ENCODE data around the gene GABPB2. TPM values are rescaled to one million over a fixed set of nuclear protein-coding genes. Genes with fewer than 3 reads are reported as not detected.

Gene GABPB2
- total RNA-seq, 1 donor from 2014 or later: 19.4 TPM

DNA sequence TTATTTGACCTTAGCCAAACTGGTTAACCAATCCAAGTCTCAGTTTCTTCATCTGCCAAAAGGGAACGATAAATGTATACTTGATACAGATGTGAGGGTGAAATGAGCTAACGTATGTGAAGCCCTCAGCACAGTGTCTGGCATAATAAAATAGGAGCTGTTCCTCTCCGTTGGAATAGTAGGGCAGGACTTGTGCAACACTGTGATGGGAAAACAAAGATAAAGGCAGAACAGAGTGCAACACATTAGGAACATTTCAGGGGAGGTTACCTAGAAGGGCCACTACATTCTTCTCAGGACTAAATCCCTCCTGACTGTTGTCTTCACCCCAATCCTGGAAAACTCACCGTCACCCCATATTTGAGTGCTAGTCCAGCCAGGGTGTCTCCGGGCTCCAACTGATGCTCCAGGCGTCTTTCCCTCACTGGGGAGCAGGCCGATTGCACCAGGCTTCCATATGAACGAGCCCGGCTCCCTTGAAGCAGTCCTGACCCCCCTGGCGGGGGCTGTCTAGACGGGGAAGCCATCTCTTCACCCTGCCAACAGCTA, 94.2 kb downstream of the GABPB2 start:
- intact Hi-C loops (cut with micrococcal nuclease): loop anchor here (1.0 to 5.0 kb wide), 6 partner anchors 8 to 447 kb away; partner anchors contain the start of genes GABPB2, PRUNE1, PSMD4 and SNX27
- Mint-ChIP-seq H3K9me3 (no peaks in the 10 kb centered on the region), H3K4me3 (peak overlapping the region; percentile 95), H3K27ac (peak overlapping the region; percentile 97), H3K36me3 (ENCODE audit: low read depth) (peaks cover 48% of the 10 kb centered on the region), H3K27me3 (ENCODE audit: insufficient read depth) (peaks cover 2% of the 10 kb centered on the region), H3K4me1 (ENCODE audit: low read depth) (peaks cover 55% of the 10 kb centered on the region)
- no peak for DNase-seq (ENCODE audit: low spot score)

DNA sequence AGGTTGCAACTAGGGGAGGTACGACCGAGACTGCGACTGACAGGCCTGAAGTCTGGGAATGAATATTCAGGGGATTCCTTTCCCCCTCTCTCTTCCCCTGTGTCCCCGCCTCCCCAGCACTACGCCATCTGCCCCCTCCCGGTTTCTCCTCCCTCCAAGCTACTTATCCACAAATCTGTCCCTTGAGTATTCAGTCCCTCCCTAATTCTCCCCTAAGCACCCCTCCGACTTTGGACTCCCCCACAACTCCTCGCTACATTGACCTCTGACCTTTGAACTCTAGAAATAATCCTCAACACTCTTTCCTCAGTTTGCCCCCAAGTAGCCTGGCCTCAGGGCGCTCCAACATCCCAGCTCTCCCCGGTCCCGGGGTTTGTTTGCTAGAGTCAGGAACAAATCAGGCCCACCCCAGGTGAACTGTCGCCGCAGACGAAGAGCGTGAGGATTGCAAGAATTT, 94.7 kb downstream of the GABPB2 start:
- Mint-ChIP-seq H3K27ac (peak overlapping the region; percentile 97), H3K9me3 (no peaks in the 10 kb centered on the region), H3K27me3 (ENCODE audit: insufficient read depth) (peaks cover 2% of the 10 kb centered on the region), H3K36me3 (ENCODE audit: low read depth) (peaks cover 45% of the 10 kb centered on the region), H3K4me1 (ENCODE audit: low read depth) (peaks cover 53% of the 10 kb centered on the region), H3K4me3 (peak overlapping the region; percentile 95)
- intact Hi-C loops (cut with micrococcal nuclease): loop anchor here (1.0 to 5.0 kb wide), 6 partner anchors 8 to 447 kb away; partner anchors contain the start of genes GABPB2, PRUNE1, PSMD4 and SNX27
- no peak for DNase-seq (ENCODE audit: low spot score)

DNA sequence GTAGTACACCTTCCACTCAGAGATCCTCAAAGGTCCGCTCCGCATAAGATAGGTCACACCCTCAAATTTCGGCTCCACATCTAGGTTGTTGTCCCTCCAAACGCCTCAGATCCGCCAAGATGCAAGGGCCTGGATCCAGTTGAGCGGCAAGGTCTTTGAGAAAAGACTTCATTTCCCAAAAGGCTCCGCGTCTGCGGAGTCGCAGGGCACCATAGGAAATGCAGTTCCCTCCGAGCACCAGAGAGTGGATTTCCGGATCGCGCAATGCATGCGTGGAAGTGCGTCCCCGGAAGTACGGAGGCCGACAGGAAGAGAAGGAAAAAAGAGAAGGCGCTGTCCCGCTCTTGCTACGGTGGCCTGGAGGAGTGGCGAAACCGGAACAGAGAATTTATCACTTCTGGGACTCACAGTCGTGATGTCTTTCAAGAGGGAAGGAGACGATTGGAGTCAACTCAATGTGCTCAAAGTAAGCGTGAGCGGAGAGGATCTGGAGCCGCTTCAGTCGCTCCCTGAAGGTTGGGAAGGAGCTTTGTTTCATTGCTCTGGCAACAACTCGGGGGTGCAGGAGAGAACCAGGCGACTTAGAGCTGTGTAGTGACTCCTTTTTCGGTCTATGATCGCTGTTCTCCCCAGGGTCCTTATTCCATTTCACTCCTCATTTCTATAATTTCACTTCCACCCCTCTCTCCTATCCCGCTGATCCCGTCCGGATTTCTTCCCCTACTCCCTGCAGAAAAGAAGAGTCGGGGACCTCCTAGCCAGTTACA, 95.4 kb downstream of the GABPB2 start, which contains the start of the genes LYSMD1 and SCNM1:
Gene LYSMD1 (minus strand): TSS at position 165 of the 767 bp plus-strand sequence. CDS start 644 bp downstream, outside the sequence.
Gene SCNM1 (plus strand): TSS at position 407 of the 767 bp plus-strand sequence. CDS start 9 bp downstream, at position 416.
- Mint-ChIP-seq H3K9me3 (no peaks in the 10 kb centered on the region), H3K27me3 (ENCODE audit: insufficient read depth) (peaks cover 2% of the 10 kb centered on the region), H3K4me3 (peak within 1 kb of the TSS; percentile 95), H3K27ac (peak within 1 kb of the TSS; percentile 97), H3K4me1 (ENCODE audit: low read depth) (peaks cover 53% of the 10 kb centered on the region), H3K36me3 (ENCODE audit: low read depth) (peaks cover 43% of the 10 kb centered on the region)
- DNase-seq (ENCODE audit: low spot score): peak; percentile 96
- intact Hi-C loops (cut with micrococcal nuclease): loop anchor here (1.0 to 5.0 kb wide), 8 partner anchors 9 to 446 kb away; partner anchors contain the start of genes GABPB2, PIP5K1A, PRUNE1 and PSMD4

DNA sequence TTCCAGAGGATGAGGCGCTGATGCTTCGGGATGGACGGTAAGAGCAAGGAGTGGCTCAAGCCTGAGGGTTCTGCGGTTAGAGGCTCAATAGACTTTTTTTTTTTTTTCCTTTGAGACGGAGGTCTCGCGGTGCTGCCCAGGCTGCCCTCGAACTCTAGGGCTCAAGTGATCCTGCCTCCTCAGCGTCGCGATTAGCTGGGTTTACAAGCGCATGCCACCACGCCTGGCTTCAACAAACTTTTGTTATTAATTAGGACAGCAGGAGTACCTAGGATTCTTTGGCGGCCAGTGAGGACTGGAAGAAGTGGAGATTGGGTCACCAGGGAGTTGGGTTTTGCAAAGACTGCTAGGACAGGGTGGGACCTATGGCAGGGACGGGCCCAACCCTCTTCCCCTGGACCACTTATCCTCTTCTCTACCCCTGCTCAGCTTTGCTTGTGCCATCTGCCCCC, 96.0 kb downstream of the GABPB2 start:
- Mint-ChIP-seq H3K4me1 (ENCODE audit: low read depth) (peaks cover 51% of the 10 kb centered on the region), H3K36me3 (ENCODE audit: low read depth) (peaks cover 42% of the 10 kb centered on the region), H3K27me3 (ENCODE audit: insufficient read depth) (peaks cover 2% of the 10 kb centered on the region), H3K4me3 (peak overlapping the region; percentile 95), H3K27ac (peak overlapping the region; percentile 97), H3K9me3 (no peaks in the 10 kb centered on the region)
- DNase-seq (ENCODE audit: low spot score): no peak
- intact Hi-C loops (cut with micrococcal nuclease): loop anchor here (1.0 to 5.0 kb wide), 3 partner anchors 23 to 446 kb away; partner anchors contain the start of genes PIP5K1A and SNX27

DNA sequence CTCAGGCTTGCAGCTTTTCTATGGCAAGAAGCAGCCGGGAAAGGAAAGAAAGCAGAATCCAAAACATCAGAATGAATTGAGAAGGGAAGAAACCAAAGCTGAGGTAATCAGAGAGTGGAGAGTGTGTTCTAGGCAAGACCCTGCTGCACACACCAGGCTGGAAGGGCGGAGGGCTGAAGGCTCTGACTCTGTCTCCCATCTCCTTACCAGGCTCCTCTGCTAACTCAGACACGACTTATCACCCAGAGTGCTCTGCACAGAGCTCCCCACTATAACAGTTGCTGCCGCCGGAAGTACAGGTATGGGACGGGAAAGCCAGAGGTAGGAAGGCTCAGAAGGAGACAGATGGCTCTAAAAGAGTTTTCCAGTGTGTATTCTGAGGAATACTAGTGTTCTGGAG, 96.6 kb downstream of the GABPB2 start:
- peaks cover 39% of the 10 kb centered on the region for H3K36me3 Mint-ChIP-seq (ENCODE audit: low read depth)
- DNase-seq (ENCODE audit: low spot score): no peak
- intact Hi-C loops (cut with micrococcal nuclease): loop anchor here (5.0 kb wide), 1 partner anchor 445 kb away; the partner anchor contains the start of gene SNX27
- peak overlapping the region; percentile 97 for H3K27ac Mint-ChIP-seq
- H3K4me3 Mint-ChIP-seq: peak overlapping the region; percentile 95
- peaks cover 45% of the 10 kb centered on the region for H3K4me1 Mint-ChIP-seq (ENCODE audit: low read depth)
- peaks cover 2% of the 10 kb centered on the region for H3K27me3 Mint-ChIP-seq (ENCODE audit: insufficient read depth)
- no peaks in the 10 kb centered on the region for H3K9me3 Mint-ChIP-seq

DNA sequence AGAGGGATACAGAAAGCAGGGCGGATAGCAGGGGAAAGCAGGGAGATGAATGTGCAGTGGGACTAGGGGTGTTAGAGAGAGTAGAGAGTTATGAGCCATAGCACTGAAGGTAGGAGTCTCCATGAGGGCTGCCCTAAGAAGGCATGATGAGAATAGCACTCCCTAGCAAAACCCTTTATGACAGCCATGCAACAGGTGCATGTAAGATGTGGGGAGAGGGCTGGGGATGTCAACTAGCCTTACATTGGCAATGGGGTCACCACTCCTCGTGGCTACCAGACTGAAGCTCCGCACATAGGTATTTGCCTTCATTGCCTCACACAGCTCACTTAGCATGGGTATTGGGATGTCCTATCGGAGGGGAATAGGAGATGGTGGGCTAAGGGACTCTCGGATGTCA, 100.6 kb downstream of the GABPB2 start:
- peak overlapping the region; percentile 41 for H3K27ac Mint-ChIP-seq
- H3K36me3 Mint-ChIP-seq (ENCODE audit: low read depth): peaks cover 35% of the 10 kb centered on the region
- no peaks in the 10 kb centered on the region for H3K9me3 Mint-ChIP-seq
- H3K4me1 Mint-ChIP-seq (ENCODE audit: low read depth): peaks cover 16% of the 10 kb centered on the region
- intact Hi-C loops (cut with micrococcal nuclease): no loop called here
- H3K27me3 Mint-ChIP-seq (ENCODE audit: insufficient read depth): no peaks in the 10 kb centered on the region
- DNase-seq (ENCODE audit: low spot score): no peak
- no peak overlapping the region for H3K4me3 Mint-ChIP-seq

Other genes starting within 250 kb of the GABPB2 start
- gene ARNT, start 194.2 kb upstream of the GABPB2 start, total RNA-seq: 32.4 and 32.5 TPM in 2 replicates
- gene CTXND2, start 183.6 kb upstream of the GABPB2 start, total RNA-seq: not detected in 2 replicates
- 60.6 and 63.7 TPM in 2 replicates for gene SETDB1, start 144.4 kb upstream of the GABPB2 start, total RNA-seq
- gene CERS2, start 95.9 kb upstream of the GABPB2 start, total RNA-seq: 188 and 191 TPM in 2 replicates
- not detected in 2 replicates for gene ANXA9, start 88.5 kb upstream of the GABPB2 start, total RNA-seq
- gene MINDY1, start 63.9 kb upstream of the GABPB2 start, total RNA-seq: 12.0 and 13.4 TPM in 2 replicates
- gene PRUNE1, start 62.3 kb upstream of the GABPB2 start, total RNA-seq: 15.0 and 15.4 TPM in 2 replicates
- 0.70 and 0.73 TPM in 2 replicates for gene BNIPL, start 34.2 kb upstream of the GABPB2 start, total RNA-seq
- 1.6 and 1.7 TPM in 2 replicates for gene C1orf56, start 23.0 kb upstream of the GABPB2 start, total RNA-seq
- gene CDC42SE1, start 11.1 kb upstream of the GABPB2 start, total RNA-seq: 216 and 219 TPM in 2 replicates
- 3.5 and 3.7 TPM in 2 replicates for gene MLLT11, start 10.4 kb upstream of the GABPB2 start, total RNA-seq
- gene SEMA6C, start 75.9 kb downstream of the GABPB2 start, total RNA-seq: 3.6 and 4.3 TPM in 2 replicates
- 38.0 and 38.5 TPM in 2 replicates for gene TNFAIP8L2, start 85.9 kb downstream of the GABPB2 start, total RNA-seq
- gene LYSMD1, start 95.1 kb downstream of the GABPB2 start, total RNA-seq: 4.0 and 5.0 TPM in 2 replicates
- 111 and 117 TPM in 2 replicates for gene SCNM1, start 95.4 kb downstream of the GABPB2 start, total RNA-seq
- 2.6 and 2.9 TPM in 2 replicates for gene TMOD4, start 105.2 kb downstream of the GABPB2 start, total RNA-seq
- gene VPS72, start 119.4 kb downstream of the GABPB2 start, total RNA-seq: 90.0 and 96.4 TPM in 2 replicates
- 98.9 and 101 TPM in 2 replicates for gene PIP5K1A, start 127.8 kb downstream of the GABPB2 start, total RNA-seq
- gene PSMD4, start 184.0 kb downstream of the GABPB2 start, total RNA-seq: 276 and 285 TPM in 2 replicates
- 26.9 and 27.3 TPM in 2 replicates for gene ZNF687, start 211.5 kb downstream of the GABPB2 start, total RNA-seq

Data from activated T-helper 1 cell treated with anti-CD3 and anti-CD28 coated beads, Interleukin-12 subunit alpha, Interleukin-12 subunit beta, Interleukin-2, Interleukin-4 antibody, amounts not matched to agents 30 ng/mL and 10 ng/mL and 1 ng/mL, durations not matched to agents 14 hours and 24 hours and 36 hours (primary cell).